HG03159 (cell line): Measurements from ENCODE around the gene NRL.
A peak's percentile ranks its signal among the peaks of the same experiment; 100 is the strongest.

Source experiments
- ATAC-seq: cut with Tn5 transposase; IDR thresholded peaks from one replicate; pipeline ENCODE4 v1.9.1; 2021; ENCODE audit warnings: mild to moderate bottlenecking, moderate library complexity; ENCODE audit not compliant: unreplicated experiment

Gene NRL

GRCh38 chr14:24114532-24115421, at the start of gene NRL, which contains the start of gene DCAF11:
TSS of gene NRL (minus strand) at chr14:24114949. CDS start at chr14:24082848, 32,101 bp downstream.
TSS of gene DCAF11 (plus strand) at chr14:24114777. CDS start at chr14:24115595, 818 bp downstream.
- ATAC-seq = peak; percentile 86

- no peak for ATAC-seq
These were observed 47.3 kb upstream of the NRL start for GRCh38 chr14:24162093-24162492.

GRCh38 chr14:24160850-24161804, 46.4 kb upstream of the NRL start, which contains the start of gene IRF9:
TSS of gene IRF9 (plus strand) at chr14:24161265. CDS start at chr14:24162145, 880 bp downstream.
- peak; percentile 76 for ATAC-seq

- ATAC-seq = no peak
These were observed 45.7 kb upstream of the NRL start for GRCh38 chr14:24160499-24160849.

GRCh38 chr14:24159777-24160498, 45.2 kb upstream of the NRL start:
- no peak for ATAC-seq

GRCh38 chr14:24157331-24157730, 42.6 kb upstream of the NRL start:
- ATAC-seq = no peak

GRCh38 chr14:24156840-24157239, 42.1 kb upstream of the NRL start:
- ATAC-seq = no peak

GRCh38 chr14:24155100-24155499, 40.4 kb upstream of the NRL start:
- no peak for ATAC-seq

GRCh38 chr14:24151404-24152080, 36.8 kb upstream of the NRL start:
- ATAC-seq = no peak

GRCh38 chr14:24150993-24151392, 36.2 kb upstream of the NRL start:
- no peak for ATAC-seq

- ATAC-seq = no peak
These were observed 35.8 kb upstream of the NRL start for GRCh38 chr14:24150567-24150966.

GRCh38 chr14:24150061-24150460, 35.3 kb upstream of the NRL start:
- ATAC-seq = no peak

- no peak for ATAC-seq
These were observed 34.7 kb upstream of the NRL start for GRCh38 chr14:24149302-24149969.

- ATAC-seq = no peak
These were observed 33.1 kb upstream of the NRL start for GRCh38 chr14:24147761-24148428.

- peak; percentile 82 for ATAC-seq
These were observed 32.4 kb upstream of the NRL start, which contains the start of gene RNF31 for GRCh38 chr14:24146978-24147760. TSS of gene RNF31 (plus strand) at chr14:24147498. CDS start at chr14:24147699, 201 bp downstream.

GRCh38 chr14:24146453-24146977, 31.8 kb upstream of the NRL start, which contains the start of gene PSME2:
TSS of gene PSME2 (minus strand) at chr14:24146610. CDS start at chr14:24146581, 29 bp downstream.
- ATAC-seq = peak; percentile 48

- ATAC-seq = no peak
These were observed 31.1 kb upstream of the NRL start for GRCh38 chr14:24145690-24146452.
